AG09319 (cell line): ENCODE measurements around the gene FLACC1.
"Not testable (repeated sequence)": the region's sequence is repeated elsewhere in the genome, so short reads cannot be mapped to it uniquely, and the experiment has no call there.

Source experiments
- DNase-seq: peaks from one replicate; pipeline ENCODE4 v3.0.0-alpha.2; 2010; ENCODE audit warnings: low read depth; ENCODE audit errors: extremely low read depth
- TF ChIP-seq, protein P1 (sequence below): IDR thresholded peaks from 2 replicates; pipeline ENCODE4 v1.5.1; 2011; ENCODE audit warnings: low read depth, mild to moderate bottlenecking, inconsistent platforms, low read length, moderate library complexity

The FLACC1 gene

DNA sequence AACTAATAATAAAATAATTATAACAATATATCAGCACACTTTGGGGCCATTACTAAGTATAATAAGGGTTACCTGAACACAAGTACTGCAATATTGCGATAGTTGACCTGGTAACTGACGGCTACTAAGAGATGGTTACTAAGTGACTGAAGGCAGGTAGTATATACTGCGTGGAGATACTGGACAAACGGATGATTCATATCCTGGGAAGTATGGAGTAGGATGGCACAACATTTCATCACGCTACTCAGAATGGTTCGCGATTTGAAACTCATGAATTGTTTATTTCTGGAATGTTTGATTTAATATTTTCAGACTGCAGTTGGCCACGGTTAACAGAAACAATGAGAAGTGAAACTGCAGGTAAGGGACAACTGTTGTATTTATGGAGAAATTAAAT is 39.5 kb upstream of the FLACC1 start:
- DNase-seq, result no peak
- TF ChIP-seq, protein P1, sequence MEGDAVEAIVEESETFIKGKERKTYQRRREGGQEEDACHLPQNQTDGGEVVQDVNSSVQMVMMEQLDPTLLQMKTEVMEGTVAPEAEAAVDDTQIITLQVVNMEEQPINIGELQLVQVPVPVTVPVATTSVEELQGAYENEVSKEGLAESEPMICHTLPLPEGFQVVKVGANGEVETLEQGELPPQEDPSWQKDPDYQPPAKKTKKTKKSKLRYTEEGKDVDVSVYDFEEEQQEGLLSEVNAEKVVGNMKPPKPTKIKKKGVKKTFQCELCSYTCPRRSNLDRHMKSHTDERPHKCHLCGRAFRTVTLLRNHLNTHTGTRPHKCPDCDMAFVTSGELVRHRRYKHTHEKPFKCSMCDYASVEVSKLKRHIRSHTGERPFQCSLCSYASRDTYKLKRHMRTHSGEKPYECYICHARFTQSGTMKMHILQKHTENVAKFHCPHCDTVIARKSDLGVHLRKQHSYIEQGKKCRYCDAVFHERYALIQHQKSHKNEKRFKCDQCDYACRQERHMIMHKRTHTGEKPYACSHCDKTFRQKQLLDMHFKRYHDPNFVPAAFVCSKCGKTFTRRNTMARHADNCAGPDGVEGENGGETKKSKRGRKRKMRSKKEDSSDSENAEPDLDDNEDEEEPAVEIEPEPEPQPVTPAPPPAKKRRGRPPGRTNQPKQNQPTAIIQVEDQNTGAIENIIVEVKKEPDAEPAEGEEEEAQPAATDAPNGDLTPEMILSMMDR, result no peak

DNA sequence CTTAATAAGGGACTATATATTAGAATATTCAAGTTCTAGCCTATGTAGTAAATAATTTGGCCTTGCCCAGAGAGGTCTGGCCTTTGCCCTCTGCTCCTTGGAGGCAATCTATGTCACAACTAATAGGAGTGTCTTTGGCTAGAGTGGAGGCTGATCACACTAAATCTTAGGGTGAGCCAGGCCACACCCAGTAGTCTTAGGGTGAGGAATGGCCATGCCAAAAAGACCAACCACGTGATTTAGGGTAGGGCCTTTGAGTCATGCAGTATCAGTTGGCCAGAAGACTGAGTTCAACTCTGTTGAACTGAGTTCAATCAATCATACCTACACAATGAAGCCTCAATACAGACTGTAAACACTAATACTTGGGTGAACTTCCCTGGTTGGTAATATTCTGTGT is 26.0 kb upstream of the FLACC1 start:
- no peak for DNase-seq
- TF ChIP-seq, protein P1, result no peak

DNA sequence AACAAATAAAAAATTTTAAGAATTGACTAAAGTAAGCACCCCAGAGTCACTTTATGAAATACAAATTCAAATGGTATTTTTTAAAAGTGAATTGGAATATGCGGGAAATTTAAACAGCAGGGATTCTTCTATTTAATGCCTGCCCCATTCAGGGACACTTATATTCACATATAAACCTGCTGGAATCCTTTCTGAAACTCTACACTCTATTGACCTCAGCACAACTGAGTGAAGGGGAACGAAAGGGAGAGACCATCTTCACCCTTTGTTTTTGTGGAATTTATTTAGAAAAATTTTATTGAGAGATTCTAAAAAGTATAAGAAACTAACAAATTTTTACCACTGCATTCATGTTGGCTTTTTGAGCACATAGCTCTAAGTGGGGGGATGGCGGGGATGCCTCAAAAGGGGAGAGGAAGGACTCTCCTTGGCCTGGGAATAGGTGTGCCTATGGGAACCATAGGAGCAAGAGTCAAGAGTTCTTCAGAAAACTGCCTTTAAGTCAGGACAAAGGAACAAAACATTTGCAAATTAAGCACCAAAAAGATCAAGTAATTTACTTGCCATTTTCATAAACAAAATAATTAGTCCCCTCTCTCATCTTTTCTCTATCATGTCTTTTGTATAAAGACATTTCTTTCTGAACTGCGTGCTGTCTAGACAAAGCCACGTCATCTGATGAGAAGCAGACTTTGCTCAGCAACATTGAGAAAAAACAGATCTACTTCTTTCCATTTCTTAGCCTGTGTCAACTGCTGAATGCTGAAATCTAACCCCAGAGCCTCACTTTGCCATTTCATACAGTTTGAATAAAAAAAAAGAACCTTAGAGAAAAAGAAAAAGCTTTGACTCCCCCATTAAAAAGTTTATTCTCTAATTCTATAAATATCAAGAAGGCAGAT is 21.6 kb upstream of the FLACC1 start:
- TF ChIP-seq, protein P1, result no peak
- no peak for DNase-seq

DNA sequence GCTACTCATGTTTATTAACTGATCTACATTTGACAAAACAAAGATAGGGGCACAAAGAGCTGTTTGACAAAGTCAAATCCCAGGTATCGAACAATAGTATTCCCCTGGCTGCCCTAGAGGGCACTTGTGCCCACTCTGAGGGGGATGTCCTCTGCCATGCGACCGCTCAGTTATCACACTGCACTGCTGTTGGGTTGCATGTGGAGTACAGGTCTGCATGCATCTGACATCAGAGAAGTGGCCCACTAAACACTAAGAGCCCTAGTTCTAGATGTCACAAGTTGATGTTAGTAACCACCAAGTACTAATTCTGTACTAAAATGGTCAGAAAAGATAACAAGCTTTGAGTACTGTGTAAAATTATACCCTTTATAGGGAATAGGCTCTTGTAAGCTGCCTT is 20.1 kb upstream of the FLACC1 start:
- TF ChIP-seq, protein P1, result no peak
- DNase-seq, result no peak

DNA sequence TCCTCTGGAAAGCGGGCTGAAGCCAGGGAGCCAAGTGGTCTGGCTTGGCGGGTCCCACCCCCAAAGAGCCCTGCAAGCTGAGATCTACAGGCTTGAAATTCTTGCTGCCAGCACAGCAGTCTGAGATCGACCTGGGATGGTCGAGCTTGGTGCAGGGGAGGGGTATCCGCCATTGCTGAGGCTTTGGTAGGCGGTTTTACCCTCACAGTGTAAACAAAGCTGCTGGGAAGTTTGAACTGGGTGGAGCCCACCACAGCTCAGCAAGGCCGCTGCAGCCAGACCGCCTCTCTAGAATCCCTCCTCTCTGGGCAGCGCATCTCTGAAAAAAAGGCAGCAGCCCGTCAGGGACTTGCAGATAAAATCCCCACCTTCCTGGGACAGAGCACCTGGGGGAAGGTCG is 12.6 kb upstream of the FLACC1 start:
- DNase-seq, result no peak
- TF ChIP-seq, protein P1, result no peak

DNA sequence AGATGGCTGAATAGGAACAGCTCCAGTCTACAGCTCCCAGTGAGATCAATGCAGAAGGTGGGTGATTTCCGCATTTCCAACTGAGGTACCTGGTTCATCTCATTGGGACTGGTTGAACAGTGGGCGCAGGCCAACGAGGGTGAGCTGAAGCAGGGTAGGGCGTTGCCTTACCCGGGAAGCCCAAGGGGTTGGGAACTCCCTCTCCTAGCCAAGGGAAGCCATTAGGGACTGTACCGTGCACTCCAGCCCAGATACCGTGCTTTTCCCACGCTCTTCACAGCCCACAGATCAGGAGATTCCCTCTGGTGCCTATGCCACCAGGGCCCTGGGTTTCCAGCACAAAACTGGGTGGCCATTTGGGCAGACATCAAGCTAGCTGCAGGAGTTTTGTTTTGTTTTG is 12.2 kb upstream of the FLACC1 start:
- DNase-seq, result not testable (repeated sequence)

DNA sequence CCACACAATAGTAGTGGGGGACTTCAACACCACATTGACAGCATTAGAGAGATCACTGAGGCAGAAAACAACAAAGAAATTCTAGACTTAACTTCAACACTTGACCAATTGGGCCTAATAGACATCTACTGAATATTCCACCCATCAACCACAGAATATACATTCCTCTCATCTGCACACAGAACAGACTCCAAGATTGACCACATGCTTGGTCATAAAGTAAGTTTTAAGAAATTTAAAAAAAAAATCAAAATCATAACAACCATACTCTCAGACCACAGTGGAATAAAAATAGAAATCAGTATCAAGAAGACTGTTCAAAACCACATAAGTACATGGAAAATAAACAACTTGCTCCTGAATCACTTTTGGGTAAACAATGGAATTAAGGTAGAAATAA is 9.0 kb upstream of the FLACC1 start:
- no peak for DNase-seq
- TF ChIP-seq, protein P1, result no peak
